HepG2 (cell line): Measurements from ENCODE around the gene GAREM2. TPM values are rescaled to one million over a fixed set of nuclear protein-coding genes. Genes with fewer than 3 reads are reported as not detected.

ENCODE experiments used
- ATAC-seq: fragments of 200-7000 bp; cut with Tn5 transposase; 3 replicates; pipeline ENCODE4 v1.9.1; 2020; ENCODE audit warnings: mild to moderate bottlenecking, moderate library complexity
- BruUV-seq: library from RNA; stranded (reverse); fragments of 400-500 nt; replicated peaks from 2 replicates; lab custom pipeline; 2021; lab: Mats Ljungman, UMichigan
- CTCF ChIA-PET: fragments of 300-600 bp; formaldehyde crosslinking; extraction: SDS; loops from one replicate; lab custom pipeline; 2021; ENCODE audit warnings: low total read pairs, inconsistent platforms, low intra/inter-chr PET ratio; lab: Yijun Ruan, JAX
- POLR2A ChIA-PET: fragments of 350-600 bp; sonication (Branson Sonifier 250); formaldehyde crosslinking; loops from one replicate; lab custom pipeline; 2020; ENCODE audit warnings: antibody characterized with exemption, inconsistent platforms; lab: Yijun Ruan, JAX
- DNase-seq: peaks from one replicate; pipeline ENCODE4 v3.0.0-alpha.2; 2015; ENCODE audit warnings: low spot score
- FAIRE-seq: peaks from 3 replicates; lab custom pipeline; 2011; peaks lifted over from hg19 to GRCh38; lab: Jason Lieb, UNC
- H2AFZ ChIP-seq: one replicate; pipeline ENCODE4 v1.6.1; 2011; ENCODE audit warnings: low read length, inconsistent platforms
- H3K27ac ChIP-seq: fragments of 300-600 bp; 3 replicates; pipeline ENCODE4 v1.8.0; 2011; ENCODE audit warnings: mixed run types, mild to moderate bottlenecking, mixed read lengths, low read length, inconsistent platforms; ENCODE audit not compliant: insufficient read depth; ENCODE audit errors: extremely low read length
- H3K27me3 ChIP-seq, 2 experiments: fragments of 200-600 bp in 1 of 2; 2 replicates in 1 of 2; 3 replicates in 1 of 2; pipeline versions ENCODE4 v1.6.0 to v1.8.0; 2011; ENCODE audit warnings: low read length in 2 of 2, mild to moderate bottlenecking in 2 of 2, moderate library complexity in 2 of 2, inconsistent platforms in 1 of 2; ENCODE audit not compliant: insufficient read depth in 2 of 2, control insufficient read depth in 1 of 2
- H3K36me3 ChIP-seq, 2 experiments: fragments of 200-600 bp in 1 of 2; replicated peaks in 1 of 2; 2 replicates in 1 of 2; 3 replicates in 1 of 2; pipeline versions ENCODE4 v1.5.1 to v1.8.0; 2011; ENCODE audit warnings: low read length in 2 of 2, inconsistent platforms in 1 of 2; ENCODE audit not compliant: insufficient read depth in 2 of 2, control insufficient read depth in 1 of 2
- H3K4me1 ChIP-seq: 2 replicates; pipeline ENCODE4 v1.5.1; 2012; ENCODE audit warnings: low read length, inconsistent platforms; ENCODE audit not compliant: insufficient read depth
- H3K4me2 ChIP-seq: 2 replicates; pipeline ENCODE4 v1.6.0; 2011; ENCODE audit warnings: low read depth, low read length, inconsistent platforms
- H3K4me3 ChIP-seq, 3 experiments: fragments of 200-600 bp in 1 of 3; sonication (generic), shearing (Covaris generic) in 1 of 3; replicated peaks in 1 of 3; 2 replicates each; pipeline ENCODE4 v1.5.1; 2011 to 2016; ENCODE audit warnings: low read length in 3 of 3, inconsistent platforms in 2 of 3, low read depth in 2 of 3, mild to moderate bottlenecking in 2 of 3, control low read depth in 1 of 3, mixed read lengths in 1 of 3; ENCODE audit not compliant: insufficient read depth in 1 of 3
- H3K79me2 ChIP-seq: one replicate; pipeline ENCODE4 v1.6.1; 2011; ENCODE audit warnings: low read length, inconsistent platforms; ENCODE audit not compliant: insufficient read depth
- H3K9ac ChIP-seq: 2 replicates; pipeline ENCODE4 v1.6.0; 2011; ENCODE audit warnings: mild to moderate bottlenecking, low read depth, low read length, inconsistent platforms; ENCODE audit not compliant: insufficient read depth
- H3K9me3 ChIP-seq: 2 replicates; pipeline ENCODE4 v1.5.1; 2012; ENCODE audit warnings: mild to moderate bottlenecking, low read length
- H4K20me1 ChIP-seq: 2 replicates; pipeline ENCODE4 v1.6.0; 2011; ENCODE audit warnings: inconsistent platforms, mild to moderate bottlenecking, low read length, moderate library complexity; ENCODE audit not compliant: insufficient read depth
- CHD4 ChIP-seq: fragments of 200-600 bp; sonication (generic); IDR thresholded peaks from 2 replicates; pipeline ENCODE4 v1.7.0; 2017; ENCODE audit warnings: mild to moderate bottlenecking, low read length, borderline replicate concordance
- HOXA3 ChIP-seq: sonication (generic); formaldehyde crosslinking; IDR thresholded peaks from 2 replicates; pipeline ENCODE4 v1.5.0; 2020; ENCODE audit warnings: missing genetic modification reagents
- PHF5A ChIP-seq: IDR thresholded peaks from one replicate; pipeline ENCODE4 v1.6.1; 2018; ENCODE audit warnings: low read depth, missing genetic modification reagents; ENCODE audit not compliant: unreplicated experiment
- ZBTB1 ChIP-seq: sonication (generic); formaldehyde crosslinking; IDR thresholded peaks from 2 replicates; pipeline ENCODE4 v1.4.0; 2020; ENCODE audit warnings: missing genetic modification reagents, borderline replicate concordance
- ZMYM3 ChIP-seq: sonication (generic); formaldehyde crosslinking; IDR thresholded peaks from 2 replicates; pipeline ENCODE4 v1.5.1; 2020; ENCODE audit warnings: mild to moderate bottlenecking, missing genetic modification reagents
- ZNF543 ChIP-seq: sonication (generic); formaldehyde crosslinking; IDR thresholded peaks from 2 replicates; pipeline ENCODE4 v1.4.0; 2020; ENCODE audit warnings: mild to moderate bottlenecking, missing genetic modification reagents
- ZNF629 ChIP-seq: sonication (generic); formaldehyde crosslinking; conservative IDR thresholded peaks from 2 replicates; pipeline ENCODE4 v1.5.0; 2020; ENCODE audit warnings: missing genetic modification reagents
- WGBS: methylation state at CpG from one replicate; pipeline ENCODE4 v1.1.6; 2017; ENCODE audit warnings: low lambda C conversion rate; 5-methylcytosine and 5-hydroxymethylcytosine counted together
- in situ Hi-C: cut with HindIII; loops from 2 replicates; pipeline ENCODE4 v1.10.0; 2017; ENCODE audit warnings: low pct_unique_long_range_greater_than_20kb; ENCODE audit not compliant: extremely low pct_ligation_motif_present
- intact Hi-C: fragments of 100-400 bp; cut with micrococcal nuclease; formaldehyde crosslinking; loops from one replicate; pipeline ENCODE4 v1.10.0; 2022; ENCODE audit not compliant: unreplicated experiment
- polyA plus RNA-seq, 8 experiments: library from polyadenylated mRNA; depleted of rRNA in 3 of 8; stranded (reverse) in 7 of 8; unstranded in 1 of 8; fragments of >200 nt; fragmentation: Illumina TruSeq in 4 of 8; extraction: Trizol in 4 of 8; gene quantifications; 2 replicates each; pipeline versions ENCODE4 v1.2.1 to v1.2.3, GENCODE V29; 2011 to 2016; ENCODE audit warnings: low read depth in 4 of 8, missing spikeins in 1 of 8, mixed read lengths in 1 of 8; ENCODE audit not compliant: insufficient read depth in 1 of 8
- total RNA-seq, 5 experiments: library from RNA; depleted of rRNA; stranded (reverse); fragments of >200 nt; fragmentation: Illumina TruSeq; extraction: Trizol; gene quantifications; 2 replicates each; pipeline ENCODE4 v1.2.3, GENCODE V29; 2016; ENCODE audit warnings: low read depth in 1 of 5
- TF ChIP-seq, protein P1 (sequence below): sonication (generic); formaldehyde crosslinking; IDR thresholded peaks from 2 replicates; pipeline ENCODE4 v1.8.0; 2022; ENCODE audit warnings: mild to moderate bottlenecking, missing genetic modification reagents, borderline replicate concordance
- TF ChIP-seq, protein P2 (sequence below): sonication (generic); formaldehyde crosslinking; IDR thresholded peaks from 2 replicates; pipeline ENCODE4 v1.4.0; 2020; ENCODE audit warnings: missing genetic modification reagents

GAREM2 gene
- total and polyA plus RNA-seq, 2 of the 13 experiments (the other 11 are each of a cell fraction or from before 2014, with no cell fraction given) = 0.29 to 0.38 TPM

DNA sequence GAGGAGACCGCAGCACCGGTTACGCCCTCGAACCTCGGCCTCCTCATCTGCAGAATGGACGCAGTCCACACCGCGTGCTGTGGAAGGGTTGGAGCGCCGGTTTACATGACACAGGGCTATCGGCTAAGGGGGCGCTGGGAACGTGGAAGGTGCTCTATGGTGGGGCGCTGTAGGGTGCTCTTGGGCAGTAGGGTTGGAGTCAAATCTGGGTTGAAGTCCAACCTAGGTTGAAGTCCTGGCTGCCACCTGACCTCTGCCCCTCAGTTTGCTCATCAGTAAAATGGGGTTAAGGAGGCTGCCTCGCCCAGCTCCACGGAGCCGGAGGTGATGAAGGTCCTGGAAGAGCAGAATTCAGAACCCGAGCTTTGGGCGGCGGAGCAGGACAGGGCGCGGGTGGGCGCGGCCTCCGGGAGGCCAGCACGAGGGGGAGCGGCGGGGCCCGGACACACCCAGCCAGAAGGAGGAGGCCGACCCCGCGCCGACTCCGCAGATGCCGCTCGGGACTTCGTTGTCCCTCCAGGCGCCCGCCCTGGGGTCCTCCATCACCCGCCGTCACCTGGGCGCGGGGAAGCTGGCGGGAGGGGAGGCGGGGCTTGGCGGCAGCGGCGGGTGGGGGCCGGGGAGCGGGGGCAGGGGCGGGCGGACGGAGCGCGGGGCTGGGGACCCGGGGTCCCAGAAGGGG is 558 bp upstream of the GAREM2 start (continued):
- TF ChIP-seq ZNF629 = peak; percentile 97
- TF ChIP-seq ZMYM3 (CRISPR knock-in tag) = peak; percentile 70
- no peak for TF ChIP-seq ZBTB1 (CRISPR knock-in tag)
- no peak for TF ChIP-seq PHF5A (CRISPR knock-in tag)
- TF ChIP-seq, protein P1, sequence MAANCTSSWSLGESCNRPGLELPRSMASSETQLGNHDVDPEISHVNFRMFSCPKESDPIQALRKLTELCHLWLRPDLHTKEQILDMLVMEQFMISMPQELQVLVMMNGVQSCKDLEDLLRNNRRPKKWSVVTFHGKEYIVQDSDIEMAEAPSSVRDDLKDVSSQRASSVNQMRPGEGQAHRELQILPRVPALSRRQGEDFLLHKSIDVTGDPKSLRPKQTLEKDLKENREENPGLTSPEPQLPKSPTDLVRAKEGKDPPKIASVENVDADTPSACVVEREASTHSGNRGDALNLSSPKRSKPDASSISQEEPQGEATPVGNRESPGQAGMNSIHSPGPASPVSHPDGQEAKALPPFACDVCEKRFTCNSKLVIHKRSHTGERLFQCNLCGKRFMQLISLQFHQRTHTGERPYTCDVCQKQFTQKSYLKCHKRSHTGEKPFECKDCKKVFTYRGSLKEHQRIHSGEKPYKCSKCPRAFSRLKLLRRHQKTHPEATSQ (CRISPR knock-in tag) = no peak
- TF ChIP-seq, all 625 proteins: peak for 4

GRCh38 chr2:26173776-26174482 is 1.0 kb downstream of the GAREM2 start:
- Histone ChIP-seq H3K4me1 (peaks cover 20% of the 10 kb centered on the region), H3K9me3 (no peaks in the 10 kb centered on the region), H3K9ac (no peak overlapping the region), H3K27ac (no peak overlapping the region), H2AFZ (no peak overlapping the region), H3K4me3 (peak overlapping the region in 1 of 3 experiments; percentile 76; a peak in 1 of 6 replicates), H3K27me3 (peaks cover 11 to 57% of the 10 kb centered on the region in 2 experiments), H3K4me2 (peak overlapping the region; percentile 83; the same call in 1 of the 2 replicates), H4K20me1 (no peaks in the 10 kb centered on the region; the same call in 1 of the 2 replicates), H3K36me3 (no peaks in the 10 kb centered on the region), H3K79me2 (no peaks in the 10 kb centered on the region)
- DNase-seq (no peak), FAIRE-seq (no peak), ATAC-seq (no peak)
- TF ChIP-seq CHD4 (no peak), ZNF543 (no peak), HOXA3 (CRISPR knock-in tag) (no peak)
- TF ChIP-seq, protein P2, sequence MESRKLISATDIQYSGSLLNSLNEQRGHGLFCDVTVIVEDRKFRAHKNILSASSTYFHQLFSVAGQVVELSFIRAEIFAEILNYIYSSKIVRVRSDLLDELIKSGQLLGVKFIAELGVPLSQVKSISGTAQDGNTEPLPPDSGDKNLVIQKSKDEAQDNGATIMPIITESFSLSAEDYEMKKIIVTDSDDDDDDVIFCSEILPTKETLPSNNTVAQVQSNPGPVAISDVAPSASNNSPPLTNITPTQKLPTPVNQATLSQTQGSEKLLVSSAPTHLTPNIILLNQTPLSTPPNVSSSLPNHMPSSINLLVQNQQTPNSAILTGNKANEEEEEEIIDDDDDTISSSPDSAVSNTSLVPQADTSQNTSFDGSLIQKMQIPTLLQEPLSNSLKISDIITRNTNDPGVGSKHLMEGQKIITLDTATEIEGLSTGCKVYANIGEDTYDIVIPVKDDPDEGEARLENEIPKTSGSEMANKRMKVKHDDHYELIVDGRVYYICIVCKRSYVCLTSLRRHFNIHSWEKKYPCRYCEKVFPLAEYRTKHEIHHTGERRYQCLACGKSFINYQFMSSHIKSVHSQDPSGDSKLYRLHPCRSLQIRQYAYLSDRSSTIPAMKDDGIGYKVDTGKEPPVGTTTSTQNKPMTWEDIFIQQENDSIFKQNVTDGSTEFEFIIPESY (CRISPR knock-in tag) = 0 out of 2 replicates have a peak, but pooled peaks have one; percentile 8
- no TSS peak for BruUV-seq
- ChIA-PET CTCF (no interaction called here), POLR2A (no interaction called here)
- intact Hi-C loops = loop anchor here (5.0 kb wide), 1 partner anchor 153 kb away; no protein-coding TSS in a partner anchor
- WGBS = 67% methylated on average over 36 of the region's 46 CpGs
- in situ Hi-C loops = no loop called here
